ENCODE data around the gene DCAF6.

DCAF6 gene

DNA sequence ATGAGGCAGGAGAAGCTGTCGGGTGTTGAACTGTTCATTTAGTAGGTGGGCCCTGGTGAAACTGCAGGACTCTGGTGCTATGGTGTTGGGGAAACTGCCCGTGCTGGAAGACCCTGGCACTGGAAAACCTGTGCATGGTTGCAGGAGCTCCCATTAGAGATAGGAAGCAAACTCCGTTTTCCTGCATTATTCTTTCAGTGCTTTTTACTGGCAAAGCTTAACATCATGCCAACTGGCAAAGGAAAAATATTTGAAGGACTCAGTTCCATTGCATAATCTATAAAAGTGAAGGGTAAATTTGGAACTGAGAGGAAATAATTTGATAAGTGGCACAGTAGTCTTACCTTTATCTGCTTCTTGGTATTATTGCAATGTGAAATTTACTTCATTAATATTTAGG lies 32.1 kb downstream of the DCAF6 start:
- DNase-seq (ENCODE audit: low spot score), result no peak

DNA sequence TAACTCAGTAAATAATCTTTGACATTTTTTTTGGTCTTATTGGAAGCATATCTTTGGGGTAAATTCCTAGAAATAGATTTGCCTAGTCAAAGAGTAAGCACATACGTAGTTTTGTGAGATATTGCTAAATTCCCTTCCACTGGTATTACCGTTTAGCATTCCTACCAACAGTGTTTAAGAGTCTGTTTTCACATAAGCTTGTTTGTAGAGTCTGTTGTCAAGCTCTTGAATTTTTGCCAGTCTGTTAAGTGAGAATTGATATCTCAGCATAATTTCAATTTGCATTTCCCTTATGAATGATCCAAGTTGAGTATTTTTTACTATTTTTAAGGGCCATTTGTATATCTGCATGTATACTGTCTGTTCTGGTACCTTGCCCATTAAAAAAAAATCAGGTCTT lies 37.3 kb downstream of the DCAF6 start:
- no peak for DNase-seq (ENCODE audit: low spot score)

DNA sequence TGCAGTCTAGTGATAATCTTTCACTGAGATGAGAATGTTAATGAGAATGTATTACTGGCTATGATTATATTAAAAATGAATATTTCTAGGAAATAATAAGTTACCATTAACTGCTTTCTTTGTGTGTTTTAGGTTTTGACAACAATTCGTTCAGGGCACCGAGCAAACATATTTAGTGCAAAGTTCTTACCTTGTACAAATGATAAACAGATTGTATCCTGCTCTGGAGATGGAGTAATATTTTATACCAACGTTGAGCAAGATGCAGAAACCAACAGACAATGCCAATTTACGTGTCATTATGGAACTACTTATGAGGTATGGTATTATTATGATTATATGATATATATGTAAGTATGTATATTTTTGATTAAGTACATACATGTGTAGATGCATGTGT lies 38.2 kb downstream of the DCAF6 start:
- DNase-seq (ENCODE audit: low spot score), result no peak

DNA sequence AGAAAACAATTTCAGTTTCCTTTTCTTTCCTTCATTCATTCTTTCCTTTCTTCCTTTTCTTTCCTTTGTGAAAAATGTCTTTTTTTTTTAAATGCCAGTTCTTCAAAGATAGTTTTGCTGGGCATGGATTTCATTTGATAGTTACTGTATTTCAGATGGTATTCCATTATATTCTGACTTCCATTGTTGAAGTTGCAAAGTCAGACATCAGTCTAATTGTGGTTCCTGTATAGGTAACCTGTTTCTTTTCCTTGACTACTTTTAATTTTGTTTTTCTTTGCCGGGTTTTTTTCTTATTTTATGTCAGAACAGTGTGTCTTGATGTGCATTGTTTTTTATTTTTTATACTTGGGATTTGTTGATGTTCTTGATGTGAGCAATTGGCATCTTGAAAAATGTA lies 40.8 kb downstream of the DCAF6 start:
- no peak for DNase-seq (ENCODE audit: low spot score)

GRCh38 chr1:167981933-167982332 lies 45.5 kb downstream of the DCAF6 start:
- no peak for DNase-seq (ENCODE audit: low spot score)

- no peak for DNase-seq (ENCODE audit: low spot score)
Measured at GRCh38 chr1:167983797-167984420, 47.4 kb downstream of the DCAF6 start.

DNA sequence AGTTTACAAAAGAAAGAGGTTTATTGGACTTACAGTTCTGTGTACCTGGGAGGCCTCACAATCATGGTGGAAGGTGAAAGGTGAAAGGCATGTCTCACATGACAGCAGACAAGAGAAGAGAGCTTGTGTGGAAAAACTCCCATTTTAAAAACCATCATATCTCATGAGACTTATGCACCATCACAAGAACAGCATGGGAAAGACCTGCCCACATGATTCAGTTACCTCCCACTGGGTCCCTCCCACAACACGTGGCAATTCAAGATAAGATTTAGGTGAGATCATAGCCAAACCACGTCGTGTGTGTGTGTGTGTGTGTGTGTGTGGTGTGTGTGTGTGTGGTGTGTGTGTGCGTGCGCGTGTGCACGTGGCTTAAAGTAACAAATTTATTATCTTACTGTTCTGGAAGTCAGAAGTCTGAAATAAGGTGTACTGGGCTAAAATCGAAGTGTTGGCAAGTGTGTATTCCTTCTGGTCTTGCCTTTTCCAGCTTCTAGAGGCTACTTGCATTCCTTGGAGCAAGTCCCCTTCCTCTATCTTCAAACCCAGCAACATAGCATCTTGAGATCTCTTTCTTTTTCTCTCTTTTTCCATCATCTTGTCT lies 48.5 kb downstream of the DCAF6 start:
- no peak for DNase-seq (ENCODE audit: low spot score)

- DNase-seq (ENCODE audit: low spot score), result no peak
Measured at GRCh38 chr1:167987174-167987573, 50.7 kb downstream of the DCAF6 start.

GRCh38 chr1:167991546-167991945 lies 55.1 kb downstream of the DCAF6 start:
- DNase-seq (ENCODE audit: low spot score), result no peak

- DNase-seq (ENCODE audit: low spot score), result no peak
Measured at GRCh38 chr1:167993720-167994119, 57.2 kb downstream of the DCAF6 start.

- DNase-seq (ENCODE audit: low spot score), result no peak
Measured at GRCh38 chr1:167994560-167994959, 58.1 kb downstream of the DCAF6 start.

GRCh38 chr1:167995038-167995437 lies 58.6 kb downstream of the DCAF6 start:
- DNase-seq (ENCODE audit: low spot score), result no peak

GRCh38 chr1:167996266-167996665 lies 59.8 kb downstream of the DCAF6 start:
- DNase-seq (ENCODE audit: low spot score), result no peak

DNA sequence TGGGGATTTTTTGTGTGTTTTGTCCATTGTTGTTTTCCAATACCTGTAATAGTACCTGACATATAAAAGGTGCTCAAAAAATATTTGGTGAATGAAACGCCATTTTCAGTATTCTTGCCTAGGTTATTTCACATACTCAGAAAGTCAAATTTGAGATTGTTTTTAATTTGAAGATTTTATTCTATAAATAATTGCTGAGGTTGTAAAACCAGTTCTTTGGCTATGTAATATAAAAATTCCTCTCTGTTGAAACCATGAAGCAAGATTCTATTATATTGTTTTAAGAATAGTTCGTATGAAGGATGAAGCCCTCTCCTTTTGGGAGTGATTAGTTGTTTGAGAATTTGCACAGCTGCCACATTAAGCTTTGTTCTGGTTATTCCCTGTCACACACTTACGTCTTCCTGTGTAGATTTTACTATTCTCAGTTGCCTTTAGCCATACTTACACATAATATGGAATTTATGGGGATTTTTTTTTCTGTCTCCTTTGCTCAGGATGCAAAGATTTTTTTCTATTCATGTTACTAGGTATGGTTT lies 60.6 kb downstream of the DCAF6 start:
- no peak for DNase-seq (ENCODE audit: low spot score)

GRCh38 chr1:167999877-168000276 lies 63.4 kb downstream of the DCAF6 start:
- no peak for DNase-seq (ENCODE audit: low spot score)

DNA sequence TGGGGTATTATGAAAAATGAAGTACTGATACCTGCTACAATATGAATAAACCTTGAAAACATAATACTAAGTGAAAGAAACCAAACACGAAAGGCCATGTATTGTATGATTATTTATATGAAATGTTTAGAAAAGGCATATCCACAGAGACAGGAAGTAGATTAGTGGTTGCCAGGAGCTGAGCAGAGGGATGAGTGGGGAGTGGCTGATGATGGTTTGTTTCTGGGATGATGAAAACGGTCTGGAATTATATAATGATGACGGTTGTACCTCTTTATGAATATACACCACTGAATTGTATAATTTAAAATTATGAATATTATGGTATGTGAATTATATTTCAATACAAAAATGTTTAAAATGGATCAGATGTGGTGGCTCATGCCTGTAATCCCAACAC lies 64.2 kb downstream of the DCAF6 start:
- DNase-seq (ENCODE audit: low spot score), result no peak

DNA sequence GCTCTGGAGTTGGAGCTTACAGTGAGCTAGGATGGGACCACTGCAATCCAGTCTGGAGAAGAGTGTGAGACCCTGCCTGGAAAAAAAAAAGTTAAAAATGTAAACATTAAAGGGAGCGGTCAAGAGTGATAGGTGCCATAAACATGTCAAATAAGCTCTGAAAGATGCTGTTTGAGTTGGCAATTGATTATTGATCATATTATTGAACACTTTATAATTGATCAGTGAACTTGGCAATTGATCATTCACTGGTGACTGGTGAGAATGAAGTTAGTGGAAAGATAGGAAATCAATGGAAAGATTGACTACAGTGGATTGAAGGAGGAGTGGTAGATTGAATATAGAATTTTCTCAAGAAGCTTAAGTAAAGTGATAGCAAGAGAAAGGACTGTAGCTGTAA lies 64.7 kb downstream of the DCAF6 start:
- DNase-seq (ENCODE audit: low spot score), result no peak

DNA sequence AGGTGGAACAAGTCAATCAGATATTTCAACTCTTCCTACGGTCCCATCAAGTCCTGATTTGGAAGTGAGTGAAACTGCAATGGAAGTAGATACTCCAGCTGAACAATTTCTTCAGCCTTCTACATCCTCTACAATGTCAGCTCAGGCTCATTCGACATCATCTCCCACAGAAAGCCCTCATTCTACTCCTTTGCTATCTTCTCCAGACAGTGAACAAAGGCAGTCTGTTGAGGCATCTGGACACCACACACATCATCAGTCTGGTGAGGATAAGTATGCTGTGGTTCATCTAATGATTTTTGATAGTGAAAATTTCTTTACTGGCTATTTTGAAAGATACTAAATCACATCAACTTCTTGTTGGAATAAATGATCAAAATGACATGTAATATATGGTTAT lies 68.0 kb downstream of the DCAF6 start:
- no peak for DNase-seq (ENCODE audit: low spot score)

GRCh38 chr1:168005529-168005928 lies 69.0 kb downstream of the DCAF6 start:
- DNase-seq (ENCODE audit: low spot score), result no peak

- DNase-seq (ENCODE audit: low spot score), result no peak
Measured at GRCh38 chr1:168007691-168008090, 71.2 kb downstream of the DCAF6 start.

DNA sequence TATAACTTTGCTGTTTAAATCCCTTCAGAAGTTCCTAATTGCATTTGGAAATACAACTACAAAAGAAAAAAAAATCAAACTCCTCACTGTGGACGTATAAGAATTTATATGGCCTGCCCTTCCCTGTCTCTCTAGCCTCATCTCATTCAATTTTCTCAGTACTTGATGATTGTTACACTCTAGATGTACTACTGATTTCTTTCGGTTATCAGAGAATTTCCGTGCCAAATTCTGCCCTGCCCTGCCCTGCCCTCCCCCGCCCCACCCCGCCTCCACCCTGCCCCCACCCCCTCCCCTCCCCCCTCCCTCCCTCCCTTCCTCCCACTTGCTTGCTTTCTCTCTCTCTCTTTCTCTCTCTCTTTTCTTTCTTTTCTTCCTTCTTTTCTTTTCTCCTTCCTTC lies 72.1 kb downstream of the DCAF6 start:
- DNase-seq (ENCODE audit: low spot score), result no peak

GRCh38 chr1:168009322-168009721 lies 72.8 kb downstream of the DCAF6 start:
- no peak for DNase-seq (ENCODE audit: low spot score)

- no peak for DNase-seq (ENCODE audit: low spot score)
Measured at GRCh38 chr1:168019407-168019806, 82.9 kb downstream of the DCAF6 start.

DNA sequence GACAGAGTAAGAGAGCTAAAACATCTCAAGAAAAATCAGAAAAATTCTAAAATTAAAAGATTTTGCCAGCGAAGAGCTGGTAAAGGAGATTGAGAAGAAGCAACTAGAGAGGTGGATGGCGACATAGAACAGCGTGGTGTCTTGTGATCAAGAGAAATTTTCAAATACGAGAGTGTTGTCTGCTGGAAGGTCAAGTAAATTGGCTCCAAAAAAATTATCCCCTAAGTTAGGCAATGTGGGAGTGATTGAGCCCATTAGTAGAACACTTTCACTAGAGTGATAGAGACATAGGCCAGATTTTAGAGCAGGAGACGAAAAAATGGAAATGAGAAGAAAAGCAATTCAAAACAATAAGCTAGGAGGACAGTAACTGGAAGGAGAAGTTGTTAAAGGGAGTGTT lies 94.7 kb downstream of the DCAF6 start:
- DNase-seq (ENCODE audit: low spot score), result no peak
